ENCODE measurements around the gene DLGAP1. TPM values are rescaled to one million over a fixed set of nuclear protein-coding genes. Genes with fewer than 3 reads are reported as not detected.

DLGAP1 gene
- total RNA-seq, 1 experiment from 2014 or later = not detected

DNA sequence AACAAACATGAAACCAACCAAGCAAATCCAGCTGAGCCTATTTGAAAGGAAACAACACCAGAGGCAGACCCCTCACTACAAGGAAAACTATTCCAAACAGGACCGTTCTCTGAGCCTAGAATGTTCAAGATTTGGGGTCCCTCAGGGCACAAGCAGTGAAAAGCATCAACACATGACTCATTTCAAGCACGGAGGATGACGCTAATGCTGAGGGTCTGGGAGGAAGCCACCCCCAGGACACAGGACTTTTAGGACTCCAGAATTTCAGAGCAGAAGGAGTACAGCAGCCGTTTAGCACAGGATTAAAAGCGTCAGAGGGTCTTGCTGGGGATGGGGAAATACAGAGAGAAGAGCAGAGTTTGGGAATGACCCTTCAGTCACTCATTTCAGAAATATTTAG is 168.9 kb downstream of the DLGAP1 start:
- no peak for DNase-seq (ENCODE audit: low spot score)

DNA sequence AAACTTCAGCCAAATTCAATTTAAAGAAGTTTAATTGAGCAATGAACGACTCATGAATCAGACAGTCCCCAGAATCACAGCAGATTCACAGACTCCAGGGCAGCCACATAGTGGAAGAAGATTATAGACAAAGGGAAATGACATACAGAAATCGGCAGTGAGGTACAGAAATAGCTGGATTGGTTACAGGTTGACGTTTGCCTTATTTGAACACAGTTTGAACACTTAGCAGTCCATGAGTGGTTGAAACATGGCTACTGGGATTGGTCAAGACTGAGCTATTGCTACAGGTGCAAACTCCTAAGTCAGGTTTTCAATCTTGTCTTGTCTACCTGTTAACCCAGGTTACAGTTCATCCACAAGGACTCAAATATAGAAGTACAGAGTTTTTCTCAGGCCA is 169.6 kb downstream of the DLGAP1 start:
- DNase-seq (ENCODE audit: low spot score) = no peak

DNA sequence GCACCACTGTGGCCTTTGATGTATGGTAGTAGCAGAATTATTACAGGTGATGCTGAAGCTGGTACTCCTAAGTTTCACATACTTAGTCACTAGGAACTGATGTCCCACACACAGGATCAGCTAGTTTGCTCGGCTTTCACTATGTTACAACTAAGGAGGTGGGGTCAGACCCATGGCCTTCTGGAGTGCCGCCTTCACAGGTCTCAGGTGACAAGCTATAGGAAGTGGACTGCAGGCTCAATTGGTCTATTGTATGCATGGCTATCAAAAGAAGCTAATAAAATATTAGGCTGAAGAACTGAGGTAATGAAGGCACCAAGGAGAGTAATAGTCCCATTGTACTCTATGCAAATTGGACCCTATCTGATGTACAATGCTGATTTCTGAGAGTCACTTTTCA is 170.6 kb downstream of the DLGAP1 start:
- no peak for DNase-seq (ENCODE audit: low spot score)

DNA sequence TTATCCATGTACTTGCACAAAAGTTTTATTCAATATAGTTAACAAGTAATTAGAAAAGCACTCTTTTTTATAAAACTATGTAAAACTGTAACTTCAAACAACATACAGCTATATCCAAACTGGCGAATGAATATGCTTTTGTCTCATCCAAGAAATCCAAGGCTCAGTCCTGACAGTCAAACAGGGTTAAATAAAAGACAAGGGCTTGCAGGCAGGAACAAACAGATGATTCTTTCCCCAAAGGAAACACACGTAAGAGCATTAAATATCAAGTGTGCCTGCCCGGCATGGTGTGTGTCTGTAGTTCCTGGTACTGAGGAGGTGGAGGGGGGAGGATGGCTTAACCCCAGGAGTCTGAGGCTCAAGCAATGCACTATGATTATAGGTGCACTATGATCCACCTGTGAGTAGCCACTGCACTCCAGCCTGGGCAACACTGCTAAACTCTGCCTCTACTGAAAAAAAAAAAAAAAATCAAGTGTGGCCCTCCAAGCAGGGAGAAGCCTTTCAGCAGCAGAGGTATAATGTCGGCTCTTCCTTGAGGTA is 171.3 kb downstream of the DLGAP1 start:
- DNase-seq (ENCODE audit: low spot score) = no peak

DNA sequence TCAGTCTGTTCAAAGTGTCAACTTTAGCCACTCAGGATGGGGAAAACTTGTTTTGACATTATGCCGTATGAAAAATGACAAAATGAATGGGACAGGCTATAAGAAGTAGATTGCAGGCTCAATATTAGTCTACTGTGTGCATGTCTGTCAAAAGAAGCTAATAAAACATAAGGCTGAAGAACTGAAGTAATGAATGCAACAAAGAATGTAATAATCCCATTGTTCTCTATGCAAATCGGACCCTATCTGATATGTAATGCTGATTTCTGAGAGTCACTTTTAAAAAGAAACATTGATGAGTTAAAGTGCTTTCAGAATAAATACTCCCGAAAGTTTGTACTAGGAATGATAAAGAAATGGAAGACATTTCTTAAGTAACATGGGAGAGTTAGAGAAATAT is 172.2 kb downstream of the DLGAP1 start:
- no peak for DNase-seq (ENCODE audit: low spot score)

DNA sequence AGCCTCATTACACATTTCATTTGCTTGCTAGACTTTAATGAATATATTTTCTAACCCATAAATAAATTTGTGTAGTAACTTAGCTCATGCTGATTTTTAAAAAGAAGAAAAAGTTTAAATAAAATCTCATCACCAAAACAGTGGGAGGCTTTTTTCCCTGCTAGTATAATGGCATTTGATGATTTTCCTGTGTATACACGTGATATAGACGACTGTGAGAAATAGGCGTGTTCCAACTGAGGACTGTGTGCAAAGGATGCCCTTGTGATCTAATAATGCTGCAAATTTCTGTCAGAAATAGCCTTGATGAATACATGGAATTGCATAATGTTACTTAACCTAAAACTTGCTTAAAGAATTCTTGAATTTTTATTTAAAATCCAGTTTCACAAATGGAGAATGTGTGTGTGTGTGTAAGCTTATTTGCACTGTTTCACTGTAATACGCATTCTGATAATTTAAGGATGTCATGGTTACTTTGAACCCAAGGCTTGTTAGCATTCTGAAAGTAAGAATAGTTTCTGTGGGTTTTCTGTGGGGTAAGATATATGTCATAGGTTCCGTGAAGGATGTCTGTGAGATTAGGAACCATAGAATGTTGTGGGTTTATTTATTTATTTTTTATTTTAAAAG is 178.0 kb downstream of the DLGAP1 start:
- DNase-seq (ENCODE audit: low spot score) = no peak

DNA sequence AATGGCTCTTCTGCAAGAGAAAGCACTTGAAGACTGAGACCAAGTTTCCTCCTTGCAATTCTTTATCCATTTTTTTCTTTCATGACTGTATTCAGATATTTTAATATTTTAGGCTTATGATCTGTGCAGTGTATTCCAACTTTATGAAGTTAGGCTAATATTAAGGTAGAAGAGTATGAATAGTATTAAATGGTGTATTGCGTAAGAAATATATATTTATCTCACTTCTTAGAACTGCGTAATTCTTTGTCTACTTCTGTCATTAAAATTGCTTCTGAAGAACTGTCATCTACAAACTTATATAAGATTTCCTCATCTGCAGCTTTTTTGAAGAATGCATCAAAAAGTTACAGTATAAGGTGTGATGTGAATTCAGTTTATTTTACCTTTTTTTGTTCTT is 183.2 kb downstream of the DLGAP1 start:
- DNase-seq (ENCODE audit: low spot score) = no peak

DNA sequence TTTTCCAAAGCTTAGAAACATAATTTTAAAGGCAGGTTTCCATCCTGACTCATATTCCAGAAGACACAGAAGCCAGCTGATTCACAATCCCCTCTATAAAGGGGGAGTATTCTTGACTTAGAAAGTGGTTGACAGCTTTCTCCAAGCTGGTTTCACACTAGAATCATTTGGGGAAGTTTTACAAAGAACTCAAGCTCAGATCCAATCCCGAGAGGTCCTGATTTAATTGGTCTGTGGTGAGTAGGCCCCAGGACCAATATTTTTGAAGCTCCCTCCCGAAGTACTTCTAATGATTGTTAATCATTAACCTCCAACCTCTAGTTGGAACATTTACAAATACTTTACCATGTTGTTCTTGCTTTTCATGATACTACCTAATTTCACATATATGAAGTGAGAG is 184.1 kb downstream of the DLGAP1 start:
- DNase-seq (ENCODE audit: low spot score) = no peak

DNA sequence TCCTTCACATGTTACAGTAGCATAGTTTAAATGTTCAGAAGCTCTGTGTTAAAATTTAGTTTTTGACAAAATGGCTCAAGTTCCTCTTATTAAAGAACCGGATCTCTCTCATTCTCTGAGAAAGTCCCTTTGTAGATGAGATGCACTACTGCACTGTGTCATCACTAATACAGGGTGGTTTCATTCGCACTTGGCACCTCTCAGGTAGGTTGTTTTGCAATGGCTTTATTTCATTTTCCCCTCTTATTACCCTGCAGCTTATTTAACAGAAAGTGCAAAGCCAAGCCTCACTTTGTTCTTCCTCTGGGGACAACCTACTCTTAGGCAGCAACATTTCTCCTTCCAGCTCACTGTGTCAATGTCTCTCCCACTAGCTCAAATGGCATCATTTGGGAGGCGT is 185.1 kb downstream of the DLGAP1 start:
- DNase-seq (ENCODE audit: low spot score) = no peak

DNA sequence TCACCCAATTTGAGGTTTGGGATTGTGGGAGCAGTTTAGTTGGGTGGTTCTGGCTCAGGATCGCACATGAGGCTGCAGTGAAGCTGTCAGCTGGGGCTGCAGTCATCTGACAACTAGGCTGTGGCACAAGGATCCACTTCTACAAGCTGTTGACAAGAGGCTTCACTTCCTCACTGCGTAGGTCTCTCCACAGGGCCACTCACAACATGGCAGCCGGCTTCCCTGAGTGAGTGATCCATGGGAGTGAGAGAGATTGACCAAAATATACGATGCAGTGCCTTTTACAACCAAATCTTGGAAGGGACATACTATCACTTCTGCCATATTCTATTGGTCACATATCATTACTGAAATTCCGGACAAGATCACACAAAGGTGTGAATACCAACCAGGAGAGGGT is 187.5 kb downstream of the DLGAP1 start:
- DNase-seq (ENCODE audit: low spot score) = no peak

DNA sequence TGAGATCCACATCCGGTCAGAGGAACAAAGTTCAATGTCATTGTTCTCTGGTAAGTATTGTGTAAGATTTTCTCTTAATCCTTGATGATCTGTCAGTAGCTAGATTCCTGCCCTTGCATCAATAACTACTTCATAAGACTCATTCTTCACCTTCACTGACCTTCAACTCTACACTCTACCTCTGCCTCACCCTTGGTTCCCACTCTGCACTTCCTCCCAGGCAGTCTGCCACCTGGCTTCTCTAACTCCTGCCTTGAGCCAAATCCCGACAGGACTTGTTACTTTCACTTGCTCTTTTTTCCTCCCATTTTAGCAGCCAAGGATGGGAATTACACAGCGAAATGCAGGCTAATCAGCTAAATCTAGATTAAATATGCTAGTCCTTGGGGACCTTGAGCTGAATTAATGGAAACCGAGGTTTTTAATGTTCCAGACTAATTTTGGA is 190.7 kb downstream of the DLGAP1 start:
- no peak for DNase-seq (ENCODE audit: low spot score)

DNA sequence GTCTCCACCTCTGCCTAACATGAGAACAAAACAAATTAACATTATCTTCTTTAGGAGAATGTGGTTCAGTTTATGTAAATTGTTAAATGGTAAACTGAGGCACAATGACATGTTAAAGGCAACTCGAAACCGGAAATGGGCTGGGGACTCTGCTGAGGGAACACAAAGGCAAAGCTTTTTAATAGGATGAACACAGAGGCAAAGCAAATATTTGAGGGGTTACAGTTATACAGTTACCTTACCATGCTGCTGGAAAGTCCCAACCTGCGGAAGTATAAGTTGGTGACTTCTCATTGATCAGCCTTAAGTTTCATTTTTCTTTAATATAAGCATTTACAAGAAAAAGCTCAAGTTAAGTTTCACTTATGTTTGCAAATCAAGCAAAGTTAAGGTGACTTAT is 195.0 kb downstream of the DLGAP1 start:
- no peak for DNase-seq (ENCODE audit: low spot score)

DNA sequence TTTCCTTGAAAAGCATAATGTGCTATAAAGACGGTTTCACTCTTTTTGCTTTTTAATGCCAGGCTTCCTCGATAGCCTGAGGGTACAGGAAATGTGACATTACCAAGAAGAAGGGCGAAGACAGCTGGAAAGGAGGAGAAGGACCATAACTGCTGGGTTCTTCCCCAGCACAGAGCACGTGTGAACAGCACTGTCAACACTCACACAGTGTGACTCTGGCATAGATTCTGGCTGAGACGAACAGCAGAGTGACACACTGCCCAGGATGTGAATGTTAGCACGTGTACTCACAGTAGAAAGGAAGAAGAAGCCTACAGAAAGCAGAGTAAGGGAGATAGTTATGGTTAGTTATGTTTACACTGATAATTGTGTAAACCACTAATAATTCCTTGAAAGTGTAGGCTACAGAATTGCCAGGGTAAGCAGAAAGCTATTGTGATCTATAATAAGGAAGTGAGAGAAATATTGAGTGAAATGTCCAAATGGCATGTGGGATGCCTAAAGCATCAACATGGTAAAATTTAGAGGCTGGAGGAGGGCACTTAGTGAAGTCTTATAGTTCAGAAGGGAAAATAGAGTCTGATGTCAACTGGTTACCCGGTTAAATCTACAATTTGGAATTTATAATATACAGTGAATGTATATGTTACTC is 198.2 kb downstream of the DLGAP1 start:
- no peak for DNase-seq (ENCODE audit: low spot score)

DNA sequence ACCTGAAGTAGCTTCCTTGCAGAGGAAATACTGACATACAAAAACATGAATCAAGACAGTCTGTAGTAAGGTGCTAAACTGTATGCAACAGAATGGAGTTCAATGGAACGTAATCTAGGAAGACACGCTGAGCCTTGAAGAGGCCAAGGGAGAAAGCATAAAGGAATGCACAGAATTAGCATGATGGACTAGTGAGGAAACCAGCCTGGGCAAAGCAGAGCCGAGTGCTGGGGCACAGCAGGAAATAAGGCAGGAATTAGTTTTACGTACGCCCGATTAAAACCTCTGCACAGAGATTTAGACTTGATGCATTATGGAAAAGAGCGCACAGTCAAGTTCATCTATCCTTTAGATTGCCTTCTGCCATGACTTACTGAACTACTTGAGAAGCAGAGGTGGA is 200.3 kb downstream of the DLGAP1 start:
- DNase-seq (ENCODE audit: low spot score) = no peak

DNA sequence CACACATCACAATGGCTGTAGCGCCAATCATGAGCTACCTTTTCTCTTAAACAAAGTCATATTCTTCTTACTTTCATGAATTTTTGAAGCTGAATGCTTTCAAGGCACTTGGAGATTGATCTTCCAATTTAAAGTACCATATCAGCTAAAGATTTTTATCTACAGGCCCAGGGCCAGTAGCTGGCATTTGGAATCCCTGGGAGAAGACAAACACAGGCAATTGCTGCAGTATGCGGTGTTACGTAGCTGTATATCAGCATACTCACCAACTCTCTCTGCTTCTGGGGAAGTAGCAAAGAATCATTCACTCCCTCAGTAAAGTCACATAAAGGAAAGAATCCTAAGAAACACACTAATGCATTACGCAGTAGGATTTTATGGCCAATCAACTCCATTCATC is 202.3 kb downstream of the DLGAP1 start:
- no peak for DNase-seq (ENCODE audit: low spot score)

DNA sequence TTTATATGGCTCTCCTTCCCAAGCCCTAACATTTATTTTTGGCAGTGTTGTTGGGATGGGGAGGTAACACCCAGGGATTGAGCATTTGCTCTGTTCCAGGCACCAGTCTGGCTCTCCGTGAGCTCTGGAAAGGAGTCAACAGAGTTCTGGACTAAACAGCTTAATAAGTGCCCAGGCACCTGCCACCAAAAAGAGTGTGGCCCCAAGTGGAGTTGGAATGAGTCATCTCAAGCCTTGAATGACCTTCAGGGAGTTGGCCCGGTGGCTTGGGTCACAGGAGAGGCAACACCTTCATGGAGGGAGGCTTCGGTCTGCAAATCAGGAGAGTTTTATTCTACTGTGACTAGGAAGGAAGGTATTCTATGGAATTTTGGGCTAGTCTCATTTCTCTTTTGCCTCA is 203.2 kb downstream of the DLGAP1 start:
- DNase-seq (ENCODE audit: low spot score) = no peak

DNA sequence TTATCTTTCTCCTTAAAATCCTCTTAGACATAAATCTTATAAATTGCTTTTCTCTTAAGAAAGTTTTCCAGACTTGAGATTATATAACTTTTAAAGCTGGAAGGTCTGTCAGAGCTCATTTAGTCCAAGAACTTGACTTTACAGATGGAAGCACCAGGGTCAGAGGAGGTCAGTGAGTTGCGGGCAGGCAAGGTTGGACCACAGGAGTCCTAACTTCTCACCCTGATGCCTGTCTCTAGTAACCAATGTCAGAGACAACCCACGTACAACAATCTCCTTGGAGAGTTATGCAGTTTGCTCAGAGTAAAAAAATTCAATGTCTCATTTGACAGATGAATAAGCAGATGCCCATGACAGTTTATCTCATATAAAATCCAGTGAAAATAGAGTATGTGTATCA is 203.9 kb downstream of the DLGAP1 start:
- DNase-seq (ENCODE audit: low spot score) = no peak

DNA sequence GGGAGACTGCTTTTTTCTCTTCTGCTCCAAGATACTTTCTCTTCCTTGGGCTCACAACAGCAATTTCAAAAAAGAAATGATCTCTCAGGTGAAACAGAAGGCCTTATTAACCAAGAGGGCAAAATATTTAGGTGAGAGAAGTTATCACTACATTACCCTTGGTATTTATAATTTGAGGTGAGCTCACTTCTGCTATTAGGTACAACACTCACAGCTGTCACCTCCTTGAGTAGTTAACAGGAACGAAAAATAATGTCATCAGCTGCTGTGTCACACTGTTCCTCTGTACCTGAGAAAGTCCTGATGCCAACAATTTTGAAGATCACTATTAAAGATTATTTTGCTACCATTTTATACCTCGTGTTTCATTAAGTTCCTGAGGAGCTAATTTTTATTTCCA is 205.0 kb downstream of the DLGAP1 start:
- DNase-seq (ENCODE audit: low spot score) = no peak

DNA sequence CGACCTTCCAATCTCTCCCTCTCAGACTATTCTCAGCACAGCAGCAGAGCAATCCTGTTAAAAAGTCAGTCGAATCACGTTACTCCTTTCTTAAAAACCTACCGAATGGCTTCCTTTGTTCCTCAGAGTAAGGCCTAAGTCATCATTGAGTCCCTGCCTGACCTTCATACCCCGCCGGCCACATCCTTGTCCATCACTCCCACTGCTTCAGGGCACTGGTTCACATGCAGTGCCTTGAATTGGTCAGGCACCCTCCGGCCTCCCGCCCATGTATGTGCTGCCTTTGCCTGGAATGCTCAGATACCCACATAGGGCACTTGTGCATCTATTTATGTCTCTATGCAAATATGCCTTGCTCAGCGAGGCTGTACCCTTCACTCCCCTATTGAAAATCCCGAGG is 206.4 kb downstream of the DLGAP1 start:
- no peak for DNase-seq (ENCODE audit: low spot score)

DNA sequence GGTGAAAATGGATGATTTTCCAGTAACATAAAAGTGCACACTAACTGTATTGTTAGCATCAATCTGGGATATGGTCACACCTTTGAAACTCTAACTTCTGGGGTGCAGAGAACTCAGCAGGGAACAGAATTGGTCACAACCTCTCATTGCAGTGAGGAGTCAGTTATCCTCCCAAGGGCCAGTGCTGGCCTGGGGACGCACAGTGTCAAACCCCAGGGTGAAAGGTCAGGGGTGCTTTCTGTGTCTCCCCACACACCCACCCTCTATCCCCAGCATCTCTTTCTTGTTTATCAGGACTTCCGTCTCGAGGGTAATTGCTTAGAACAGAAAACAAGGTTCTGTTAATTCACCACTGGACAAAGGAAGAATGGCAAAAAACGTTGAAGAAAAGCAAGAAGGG is 208.7 kb downstream of the DLGAP1 start:
- DNase-seq (ENCODE audit: low spot score) = no peak

DNA sequence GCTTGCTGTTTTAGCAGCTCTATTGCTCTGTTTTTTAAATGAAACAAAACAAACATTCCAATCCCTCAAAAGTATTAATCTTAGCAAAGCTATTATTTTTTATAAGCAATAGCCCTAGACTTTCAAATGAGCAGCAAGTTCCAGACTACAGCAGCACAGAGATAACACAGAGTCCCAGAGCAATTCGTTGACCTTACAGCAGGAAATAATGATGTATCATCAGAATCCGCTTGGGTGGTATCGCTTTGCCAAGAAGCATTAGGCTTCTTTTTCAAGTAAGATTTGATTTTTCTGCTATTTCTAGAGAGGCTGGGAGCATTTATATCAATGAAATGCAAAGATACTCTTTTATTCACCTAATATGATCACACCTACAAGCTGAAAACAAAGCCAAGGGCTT is 209.7 kb downstream of the DLGAP1 start:
- DNase-seq (ENCODE audit: low spot score) = no peak

DNA sequence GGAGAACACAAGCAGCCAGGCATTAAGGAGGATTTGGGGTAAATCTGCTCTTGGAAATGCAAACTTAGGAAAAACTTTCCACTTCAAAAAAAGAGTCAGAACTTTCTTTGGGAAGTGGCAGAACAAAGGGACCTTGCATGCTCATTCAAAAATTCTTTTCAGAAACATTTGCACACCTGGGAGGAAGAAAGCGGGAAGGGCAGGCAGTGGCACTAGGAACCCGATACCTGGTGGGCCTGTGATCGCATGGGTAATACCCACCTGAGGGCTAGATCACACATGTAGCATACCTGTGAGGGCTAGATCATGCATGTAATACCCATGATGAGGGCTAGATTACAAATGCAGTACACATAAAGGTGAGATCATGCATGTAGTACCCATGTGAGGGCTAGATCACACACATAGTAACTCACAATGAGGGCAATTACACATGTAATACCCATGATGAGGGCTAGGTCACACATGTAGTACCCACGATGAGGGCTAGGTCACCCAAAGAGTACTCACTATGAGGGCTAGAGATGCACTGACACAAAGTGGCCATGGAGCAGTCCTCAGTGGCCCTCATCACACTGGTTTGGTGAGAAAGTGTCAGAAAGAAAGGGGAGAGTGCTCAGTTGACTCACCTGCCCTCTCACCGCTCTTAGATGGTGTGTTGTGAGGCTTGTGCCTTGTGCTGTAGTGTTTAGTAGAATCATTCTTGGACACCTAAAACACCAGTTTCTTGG is 212.5 kb downstream of the DLGAP1 start:
- DNase-seq (ENCODE audit: low spot score) = no peak

DNA sequence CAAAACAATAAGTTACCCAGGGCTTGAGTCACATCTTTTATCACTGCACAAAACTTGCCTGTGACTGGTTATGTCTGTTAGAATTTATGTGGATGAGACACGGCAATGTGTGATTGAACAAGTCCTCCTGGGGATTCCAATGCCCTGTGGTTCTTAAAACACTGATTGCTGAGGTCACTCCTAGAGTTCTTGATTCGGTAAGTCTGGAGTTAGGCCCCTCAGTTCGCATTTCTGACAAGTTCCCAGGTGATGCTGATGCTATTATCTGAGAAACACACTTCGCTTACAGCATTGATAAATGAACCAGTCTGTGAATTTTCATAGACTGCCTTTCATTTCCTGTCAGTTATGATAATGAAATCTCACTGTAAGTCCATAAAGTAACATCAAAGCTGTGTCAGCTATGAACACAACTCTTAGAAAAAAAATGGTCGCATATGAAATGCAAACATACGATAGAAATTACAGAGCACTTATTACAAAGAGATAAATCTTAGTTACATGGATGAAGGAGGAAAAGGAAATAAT is 214.0 kb downstream of the DLGAP1 start:
- no peak for DNase-seq (ENCODE audit: low spot score)
